Measurements from ENCODE around the gene OTUD4.

GRCh38 chr4:145170223-145170622 lies 10.2 kb downstream of the OTUD4 start:
- TF ChIP-seq, protein P1, sequence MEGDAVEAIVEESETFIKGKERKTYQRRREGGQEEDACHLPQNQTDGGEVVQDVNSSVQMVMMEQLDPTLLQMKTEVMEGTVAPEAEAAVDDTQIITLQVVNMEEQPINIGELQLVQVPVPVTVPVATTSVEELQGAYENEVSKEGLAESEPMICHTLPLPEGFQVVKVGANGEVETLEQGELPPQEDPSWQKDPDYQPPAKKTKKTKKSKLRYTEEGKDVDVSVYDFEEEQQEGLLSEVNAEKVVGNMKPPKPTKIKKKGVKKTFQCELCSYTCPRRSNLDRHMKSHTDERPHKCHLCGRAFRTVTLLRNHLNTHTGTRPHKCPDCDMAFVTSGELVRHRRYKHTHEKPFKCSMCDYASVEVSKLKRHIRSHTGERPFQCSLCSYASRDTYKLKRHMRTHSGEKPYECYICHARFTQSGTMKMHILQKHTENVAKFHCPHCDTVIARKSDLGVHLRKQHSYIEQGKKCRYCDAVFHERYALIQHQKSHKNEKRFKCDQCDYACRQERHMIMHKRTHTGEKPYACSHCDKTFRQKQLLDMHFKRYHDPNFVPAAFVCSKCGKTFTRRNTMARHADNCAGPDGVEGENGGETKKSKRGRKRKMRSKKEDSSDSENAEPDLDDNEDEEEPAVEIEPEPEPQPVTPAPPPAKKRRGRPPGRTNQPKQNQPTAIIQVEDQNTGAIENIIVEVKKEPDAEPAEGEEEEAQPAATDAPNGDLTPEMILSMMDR (IDR thresholded peaks at IDR 0.05): no peak
- no peak for TF ChIP-seq EZH2 (IDR thresholded peaks at IDR 0.05; ENCODE audit: borderline replicate concordance, insufficient read depth, low read depth, low read length, poor library complexity, severe bottlenecking)
